ENCODE measurements around the gene ZCWPW2. TPM values are rescaled to one million over a fixed set of nuclear protein-coding genes. Genes with fewer than 3 reads are reported as not detected.

ZCWPW2 gene
- total RNA-seq, 1 donor from 2014 or later: 2.1 TPM

DNA sequence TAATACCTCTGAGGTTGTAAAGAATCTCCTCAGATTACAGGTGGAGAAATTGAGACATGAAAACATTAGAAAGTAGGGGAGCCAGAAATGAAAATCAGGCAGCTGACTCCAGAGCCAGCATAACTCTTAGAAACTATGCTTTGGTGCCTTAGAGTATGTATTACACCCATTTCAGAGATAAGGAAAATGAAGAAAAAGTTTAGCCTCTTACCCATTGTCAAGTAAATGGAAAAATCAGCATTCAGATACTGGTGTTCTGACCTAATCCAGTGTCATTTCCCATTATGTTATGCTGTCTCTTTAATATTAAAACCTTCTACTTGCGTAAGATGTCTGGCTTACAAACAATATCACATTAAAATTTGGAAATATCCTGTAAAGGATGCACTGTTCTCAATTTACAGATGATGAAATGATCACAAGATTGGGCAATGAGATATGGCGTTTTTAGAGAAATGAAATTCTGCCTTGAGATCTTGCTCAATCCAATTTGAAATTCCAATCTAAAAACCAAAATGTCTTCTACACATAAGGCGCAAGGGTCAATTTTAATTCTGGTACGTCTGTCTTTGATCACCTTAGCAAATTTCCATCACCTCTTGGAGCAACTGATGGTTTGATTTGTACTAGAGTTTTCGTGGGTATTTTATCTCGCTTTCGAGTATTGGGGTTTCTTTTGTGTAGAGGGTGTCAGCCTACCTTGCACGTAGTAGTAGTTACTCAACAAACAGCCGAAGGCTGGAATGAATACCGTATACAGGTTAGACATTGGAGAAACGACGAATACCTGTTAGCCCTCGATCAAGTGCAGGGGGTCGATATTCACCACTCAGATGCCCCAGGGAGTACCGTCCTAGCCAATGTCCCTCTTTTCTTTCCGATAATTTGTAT lies 902 bp upstream of the ZCWPW2 start:
- ATAC-seq (ENCODE audit: poor library complexity) (peak; percentile 0), DNase-seq (no peak)
- intact Hi-C loops (cut with DNase I): no loop called here

DNA sequence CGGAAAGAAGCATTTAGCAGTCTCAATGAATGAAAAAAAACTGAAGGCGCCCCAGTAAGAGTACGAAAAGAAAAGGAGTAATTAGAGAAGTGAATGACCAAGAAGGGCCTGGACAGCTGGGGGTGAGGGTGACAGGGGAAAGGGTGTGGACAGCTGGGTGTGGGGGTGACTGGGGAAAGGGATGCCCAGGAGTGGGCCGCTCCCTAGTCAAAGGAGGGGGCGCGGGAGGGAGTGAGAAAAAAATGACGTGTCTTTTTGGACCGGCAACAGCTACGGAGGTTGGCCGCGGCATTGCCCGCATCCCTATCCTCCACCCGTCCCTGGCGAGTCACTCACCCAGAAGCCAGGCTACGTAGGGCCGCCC lies 274 bp upstream of the ZCWPW2 start:
- intact Hi-C loops (cut with DNase I): no loop called here
- peak; percentile 87 for ATAC-seq (ENCODE audit: poor library complexity)
- DNase-seq: no peak

DNA sequence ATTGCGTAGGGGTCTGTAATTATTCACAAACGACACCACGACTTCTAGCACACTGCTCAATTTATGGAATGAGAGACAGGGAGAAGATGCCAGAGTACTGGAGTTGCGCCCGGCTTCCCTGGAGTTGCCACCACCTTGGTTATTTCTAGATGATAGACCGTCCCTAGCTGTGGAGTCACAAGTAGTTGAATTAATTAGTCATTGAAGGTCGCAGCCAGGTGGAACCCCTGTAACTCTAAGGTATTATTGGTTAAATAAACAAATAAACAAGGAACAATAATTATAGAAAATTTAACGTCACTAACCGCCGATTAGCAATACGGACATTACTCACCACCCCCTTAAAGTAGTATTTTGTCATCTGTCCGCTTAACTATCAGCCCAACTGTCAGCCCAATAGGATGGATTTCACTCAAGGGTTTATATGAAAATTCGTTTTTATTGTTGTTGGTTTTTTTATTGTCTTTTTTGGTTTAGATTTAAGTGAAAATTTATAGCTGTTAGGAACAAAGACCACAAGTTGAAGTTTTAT lies 1.0 kb downstream of the ZCWPW2 start:
- no peak for DNase-seq
- intact Hi-C loops (cut with DNase I): no loop called here
- ATAC-seq (ENCODE audit: poor library complexity): peak; percentile 15

DNA sequence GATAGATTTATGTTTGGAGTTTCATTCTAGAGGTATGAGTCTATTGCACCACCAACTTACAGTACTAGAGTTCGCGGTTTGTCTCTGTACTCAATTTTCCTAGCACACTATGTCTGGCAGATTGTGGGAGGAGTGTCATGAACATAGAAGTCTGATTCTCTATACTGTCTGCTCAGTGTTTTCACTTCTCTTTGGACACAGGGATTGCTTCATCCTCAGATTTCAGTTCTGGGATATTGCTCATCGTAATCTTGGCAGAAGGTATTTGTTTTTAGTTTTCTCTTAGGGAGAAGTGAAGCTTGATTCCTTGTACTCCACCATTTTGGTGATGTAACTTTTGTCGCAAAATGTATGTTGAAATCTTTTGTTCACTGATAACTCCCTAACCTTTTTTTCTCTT lies 27.9 kb downstream of the ZCWPW2 start:
- ATAC-seq (ENCODE audit: poor library complexity) (peak; percentile 90), DNase-seq (no peak)
- intact Hi-C loops (cut with DNase I): no loop called here

DNA sequence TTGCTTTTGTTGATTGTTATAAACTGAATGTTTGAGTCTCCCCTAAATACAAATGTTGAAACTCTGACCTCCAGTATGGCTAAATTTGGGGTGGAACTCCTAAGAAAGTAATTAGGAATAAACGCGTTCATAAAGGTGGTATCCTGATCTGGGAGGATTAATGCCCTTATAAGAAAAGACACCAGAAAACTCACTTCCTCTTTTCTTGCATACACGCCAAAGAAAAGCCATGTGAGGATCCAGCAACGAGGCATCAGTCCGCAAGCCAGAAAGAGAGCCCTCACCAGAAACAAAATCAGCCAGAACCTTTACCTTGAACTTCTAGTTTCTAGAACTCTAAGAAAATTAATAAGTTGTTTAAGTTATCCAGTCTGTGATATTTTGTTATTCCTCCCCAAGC lies 37.5 kb downstream of the ZCWPW2 start:
- DNase-seq (no peak), ATAC-seq (ENCODE audit: poor library complexity) (no peak)
- intact Hi-C loops (cut with DNase I): no loop called here

DNA sequence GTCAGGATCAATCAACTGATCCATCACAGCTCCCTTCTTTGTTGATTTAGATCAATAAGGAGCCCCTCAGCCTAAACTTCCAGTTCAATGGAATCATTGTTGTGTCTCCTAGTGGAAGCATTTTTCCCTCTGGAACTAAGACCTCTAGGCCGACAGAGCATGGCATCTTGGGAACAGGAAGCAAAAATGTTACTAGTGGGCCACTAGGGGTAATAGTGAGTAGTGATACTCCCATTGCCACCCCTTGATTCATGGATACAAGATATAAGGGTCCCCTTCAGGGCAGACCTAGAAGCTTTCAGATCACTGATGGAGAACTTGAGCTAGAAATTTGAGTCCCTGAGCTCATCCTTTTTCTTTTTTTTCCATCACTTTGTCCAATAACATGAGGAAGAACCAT lies 40.5 kb downstream of the ZCWPW2 start:
- DNase-seq: no peak
- intact Hi-C loops (cut with DNase I): no loop called here
- no peak for ATAC-seq (ENCODE audit: poor library complexity)

DNA sequence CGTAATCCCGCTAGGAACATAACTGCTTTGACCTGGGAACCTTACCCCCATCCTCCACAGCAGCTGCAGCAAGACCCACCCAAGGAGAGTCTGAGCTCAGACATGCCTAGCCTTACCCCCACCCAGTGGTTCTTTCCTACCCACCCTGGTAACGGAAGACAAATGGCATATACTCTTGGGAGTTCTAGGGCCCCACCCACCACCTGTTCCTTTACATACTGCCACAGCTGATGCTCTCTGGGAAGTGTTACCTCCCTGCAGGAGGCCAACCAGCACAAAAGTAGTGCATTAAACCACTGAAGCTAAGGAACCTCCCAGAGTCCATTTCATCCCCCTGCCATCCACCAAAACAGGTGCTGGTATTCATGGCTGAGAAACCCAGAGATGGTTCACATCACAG lies 50.7 kb downstream of the ZCWPW2 start:
- no peak for ATAC-seq (ENCODE audit: poor library complexity)
- no peak for DNase-seq
- intact Hi-C loops (cut with DNase I): no loop called here

DNA sequence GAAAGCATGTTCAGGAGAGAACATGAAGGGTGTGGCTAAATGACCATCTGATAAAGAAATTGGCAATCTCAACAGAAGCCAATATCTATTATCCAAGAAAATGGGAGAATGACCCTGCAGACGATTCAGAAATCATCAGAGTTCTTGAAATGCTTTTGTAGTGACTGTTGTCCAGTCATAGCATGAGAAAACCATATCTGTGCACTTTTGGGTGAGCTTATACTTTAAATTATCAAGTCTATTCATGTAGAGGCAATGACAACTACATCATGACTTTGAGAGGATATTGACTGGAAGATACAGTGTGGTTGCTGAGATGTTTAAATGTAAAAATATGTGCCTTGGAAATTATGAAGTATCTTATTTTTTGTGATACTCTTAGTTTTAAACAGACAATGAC lies 57.7 kb downstream of the ZCWPW2 start:
- DNase-seq (no peak), ATAC-seq (ENCODE audit: poor library complexity) (no peak)
- intact Hi-C loops (cut with DNase I): no loop called here

DNA sequence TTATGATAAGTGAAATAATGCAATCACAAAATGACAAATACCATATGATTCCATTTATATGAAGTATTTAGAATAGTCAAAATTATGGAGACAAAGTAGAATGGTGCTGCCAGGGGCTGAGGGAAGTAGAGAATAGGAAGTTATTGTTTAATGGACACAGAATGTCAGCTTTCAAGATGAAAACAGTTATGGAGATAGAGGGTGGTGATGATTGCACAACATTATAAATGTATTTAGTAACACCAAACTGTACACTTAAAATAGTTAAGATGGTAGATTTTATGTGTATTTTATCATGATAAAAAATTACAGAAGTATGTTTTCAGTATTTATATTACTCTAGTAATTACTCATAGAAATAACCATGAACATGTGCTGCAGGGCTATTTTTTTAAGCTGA lies 100.9 kb downstream of the ZCWPW2 start:
- ATAC-seq (ENCODE audit: poor library complexity): no peak
- intact Hi-C loops (cut with DNase I): no loop called here
- DNase-seq: no peak

DNA sequence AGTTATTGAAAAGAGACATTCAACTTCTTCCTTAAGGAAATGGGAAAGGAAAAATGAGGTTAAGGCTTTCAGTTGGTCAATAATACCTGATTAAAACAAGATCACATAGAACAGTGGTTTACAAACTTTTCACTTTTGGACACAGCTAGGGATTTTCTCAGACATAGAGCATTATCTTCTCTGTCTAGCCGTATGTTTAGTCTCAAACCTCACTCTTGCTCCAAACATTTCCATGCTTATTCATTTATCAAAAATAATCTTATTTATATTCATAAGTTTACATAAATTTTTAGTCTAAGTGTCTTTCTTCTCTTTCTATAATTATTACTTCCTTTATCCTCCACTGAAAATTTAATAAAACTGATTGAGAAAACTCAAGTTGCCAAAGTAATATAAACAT lies 114.3 kb downstream of the ZCWPW2 start:
- intact Hi-C loops (cut with DNase I): no loop called here
- ATAC-seq (ENCODE audit: poor library complexity): no peak
- DNase-seq: no peak

DNA sequence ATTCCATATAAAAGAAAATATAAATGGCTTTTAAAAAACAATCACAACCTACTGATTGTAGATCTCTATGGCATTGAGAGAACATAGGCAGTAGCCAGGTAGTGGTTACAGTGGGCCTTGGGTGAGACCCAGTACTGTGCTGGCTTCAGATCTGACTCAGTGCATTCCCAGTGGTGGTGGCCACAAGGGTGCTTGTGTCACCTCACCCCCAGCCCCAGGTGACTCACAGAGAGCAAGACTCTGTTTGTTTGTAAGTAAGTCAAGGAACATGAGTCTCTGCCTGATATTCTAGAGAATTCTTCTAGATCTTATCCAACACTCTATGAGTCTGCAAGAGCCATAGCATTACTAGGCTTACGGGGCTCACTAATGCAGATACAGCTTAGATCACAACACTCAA lies 118.9 kb downstream of the ZCWPW2 start:
- ATAC-seq (ENCODE audit: poor library complexity): no peak
- no peak for DNase-seq
- intact Hi-C loops (cut with DNase I): no loop called here

DNA sequence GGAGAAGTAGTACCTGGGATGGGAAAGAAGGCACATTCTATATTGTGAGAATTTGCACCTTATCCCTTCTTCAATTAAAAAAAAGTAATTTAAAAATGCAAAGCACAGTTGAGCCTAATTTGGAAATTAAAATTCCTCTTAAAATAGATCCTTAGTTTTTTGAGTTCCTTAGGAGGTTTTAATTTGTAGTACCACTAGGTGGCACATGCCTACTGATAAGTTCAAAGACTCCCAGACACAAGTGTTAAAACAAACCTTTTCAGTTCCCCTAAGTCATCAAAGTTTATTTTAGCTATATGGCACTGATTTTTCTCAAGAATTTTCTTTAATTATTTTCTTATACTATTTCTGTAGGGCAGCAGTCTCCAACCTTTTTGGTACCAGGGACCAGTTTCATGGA lies 127.7 kb downstream of the ZCWPW2 start:
- intact Hi-C loops (cut with DNase I): no loop called here
- peak; percentile 58 for ATAC-seq (ENCODE audit: poor library complexity)

DNA sequence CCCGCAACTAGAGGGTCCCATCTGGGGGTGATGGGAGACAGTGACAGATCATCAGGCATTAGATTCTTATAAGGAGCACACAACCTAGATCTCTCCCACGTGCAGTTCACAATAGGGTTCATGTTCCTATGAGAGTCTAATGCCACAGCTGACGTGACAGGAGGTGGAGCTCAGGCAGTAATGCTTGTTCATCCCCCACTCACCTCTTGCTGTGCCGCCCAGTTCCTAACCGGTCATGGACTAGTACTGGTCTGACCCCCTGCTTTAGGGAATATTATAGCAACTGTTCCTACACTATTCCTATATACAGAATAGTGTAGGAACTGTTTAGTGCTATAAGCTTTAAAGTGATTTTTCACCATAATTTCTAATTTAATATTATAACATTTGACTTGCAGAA lies 128.2 kb downstream of the ZCWPW2 start:
- ATAC-seq (ENCODE audit: poor library complexity): no peak
- intact Hi-C loops (cut with DNase I): no loop called here
- no peak for DNase-seq

More for the DNA sequence above, 127.7 kb downstream of the ZCWPW2 start:
- no peak for DNase-seq

DNA sequence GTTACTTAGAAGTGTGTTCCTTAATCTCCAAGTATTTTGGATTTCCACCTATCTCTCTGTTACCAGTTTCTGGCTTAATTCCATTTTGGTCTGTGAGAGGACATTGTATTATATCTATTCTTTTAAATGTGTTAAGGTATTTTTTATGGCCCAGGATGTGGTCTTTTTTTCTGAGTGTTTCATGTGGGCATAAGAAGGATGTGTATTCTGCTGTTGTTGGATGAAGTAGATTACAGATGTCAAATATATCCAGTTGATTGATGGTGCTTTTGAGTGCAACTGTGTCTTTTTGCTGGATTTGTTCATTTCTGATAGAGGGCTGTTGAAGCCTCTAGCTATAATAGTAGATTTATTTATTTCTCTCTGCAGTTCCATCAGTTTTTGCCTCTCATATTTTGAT lies 136.6 kb downstream of the ZCWPW2 start:
- intact Hi-C loops (cut with DNase I): loop anchor here (10.0 kb wide), 1 partner anchor 240 kb away; no protein-coding TSS in a partner anchor
- no peak for DNase-seq
- no peak for ATAC-seq (ENCODE audit: poor library complexity)

DNA sequence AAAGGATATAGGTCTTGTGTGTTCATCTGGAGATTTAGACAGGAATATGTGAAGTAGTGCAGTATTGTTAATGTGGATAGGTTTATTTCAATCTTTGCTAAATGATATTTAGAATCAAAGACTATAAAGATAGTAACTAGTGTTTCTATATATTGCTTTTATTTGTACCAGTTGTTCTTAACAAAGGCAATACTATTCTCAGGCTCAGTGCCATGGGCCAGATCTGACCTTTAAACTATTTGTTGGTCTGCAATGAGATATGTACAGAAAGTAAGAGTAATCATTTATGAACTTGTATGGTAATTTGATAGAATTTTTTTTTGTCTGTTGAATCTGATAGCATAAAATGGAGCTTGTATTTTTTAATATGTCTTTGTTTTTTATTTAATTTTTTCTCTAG lies 146.8 kb downstream of the ZCWPW2 start:
- intact Hi-C loops (cut with DNase I): no loop called here
- ATAC-seq (ENCODE audit: poor library complexity): no peak

DNA sequence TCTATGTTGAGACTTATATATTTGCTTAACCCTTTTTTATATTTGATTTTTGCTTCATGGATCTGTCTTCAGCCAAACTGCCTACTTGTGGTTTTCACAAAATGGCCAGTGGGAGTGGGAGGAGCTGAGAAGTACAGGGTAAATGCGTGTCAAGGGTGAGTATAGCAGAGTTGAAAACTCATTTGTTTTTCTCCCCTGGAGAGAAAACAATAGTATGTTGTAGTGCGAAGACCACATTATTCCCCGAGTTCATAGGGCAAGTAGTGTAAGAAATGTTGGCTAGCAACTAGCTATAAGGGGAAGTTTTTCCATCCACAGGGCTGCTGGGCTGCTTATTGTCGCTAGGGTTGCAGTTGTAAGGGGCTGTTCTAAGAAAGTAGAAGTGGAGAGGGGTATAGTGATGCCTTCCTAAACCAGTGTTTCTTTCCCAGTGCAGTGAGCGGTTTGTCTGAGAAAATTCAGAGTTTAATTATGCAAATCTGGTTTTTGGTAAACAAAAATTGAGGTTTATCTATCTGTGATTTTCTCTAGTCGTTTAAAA lies 153.9 kb downstream of the ZCWPW2 start:
- ATAC-seq (ENCODE audit: poor library complexity) (no peak), DNase-seq (no peak)
- intact Hi-C loops (cut with DNase I): no loop called here

More for the DNA sequence above, 146.8 kb downstream of the ZCWPW2 start:
- no peak for DNase-seq

DNA sequence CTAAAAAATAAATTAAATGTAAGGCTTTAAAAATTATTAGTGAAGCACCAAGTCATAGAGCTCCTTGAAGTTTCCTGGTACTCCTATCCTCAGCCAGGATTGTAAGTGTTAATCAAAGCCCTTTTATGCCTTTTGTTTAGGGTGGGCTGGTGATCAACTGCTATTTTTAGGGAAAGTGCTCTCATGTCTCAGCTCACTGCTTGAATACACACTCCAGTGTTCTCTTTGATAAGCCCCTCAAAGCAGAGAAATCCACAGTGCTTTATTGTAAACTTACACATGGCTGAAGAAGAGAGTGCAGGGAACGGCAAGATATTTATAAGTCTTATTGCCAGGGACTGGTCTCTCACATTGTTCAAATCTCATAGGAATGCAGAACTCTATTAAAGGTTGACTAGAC lies 156.5 kb downstream of the ZCWPW2 start:
- intact Hi-C loops (cut with DNase I): no loop called here
- DNase-seq (no peak), ATAC-seq (ENCODE audit: poor library complexity) (no peak)

DNA sequence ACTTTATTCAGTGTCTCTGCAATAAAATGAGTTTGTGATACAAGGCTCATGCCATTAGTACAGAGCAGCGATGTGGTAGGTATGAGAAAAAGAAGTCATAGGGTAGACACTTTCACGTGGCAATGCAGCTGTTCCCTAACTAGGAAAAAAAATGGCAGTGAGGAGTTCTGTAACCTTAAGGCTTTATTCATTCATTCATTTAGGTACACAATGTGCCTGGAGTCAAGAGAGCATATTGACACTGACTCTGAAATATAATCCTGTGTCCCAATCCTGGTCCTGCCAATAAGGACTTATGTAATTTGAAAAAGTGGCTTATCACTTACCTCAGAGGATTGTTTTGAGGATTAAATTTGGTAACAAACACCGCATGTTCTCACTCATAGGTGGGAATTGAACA lies 173.1 kb downstream of the ZCWPW2 start:
- intact Hi-C loops (cut with DNase I): no loop called here
- ATAC-seq (ENCODE audit: poor library complexity): no peak
- DNase-seq: no peak

DNA sequence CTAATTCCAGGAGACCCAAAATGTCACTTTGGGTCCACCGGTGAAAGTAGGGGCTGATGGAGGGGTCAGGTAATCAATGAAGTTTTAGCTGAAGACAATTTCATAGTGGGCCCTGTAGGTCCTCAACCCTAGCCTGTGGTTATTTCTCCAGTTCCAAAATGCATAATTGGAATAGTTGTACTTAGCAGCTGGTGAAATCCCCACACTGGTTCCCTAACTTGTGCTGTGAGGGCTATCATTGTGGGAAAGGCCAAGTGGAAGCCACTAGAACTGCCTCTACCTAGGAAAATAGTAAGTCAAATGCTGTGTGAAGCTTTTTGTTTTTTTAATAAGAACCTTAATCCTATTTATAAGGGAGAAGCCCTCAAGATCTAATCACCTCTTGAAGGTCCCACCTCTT lies 193.8 kb downstream of the ZCWPW2 start:
- intact Hi-C loops (cut with DNase I): no loop called here
- ATAC-seq (ENCODE audit: poor library complexity): no peak
- no peak for DNase-seq

DNA sequence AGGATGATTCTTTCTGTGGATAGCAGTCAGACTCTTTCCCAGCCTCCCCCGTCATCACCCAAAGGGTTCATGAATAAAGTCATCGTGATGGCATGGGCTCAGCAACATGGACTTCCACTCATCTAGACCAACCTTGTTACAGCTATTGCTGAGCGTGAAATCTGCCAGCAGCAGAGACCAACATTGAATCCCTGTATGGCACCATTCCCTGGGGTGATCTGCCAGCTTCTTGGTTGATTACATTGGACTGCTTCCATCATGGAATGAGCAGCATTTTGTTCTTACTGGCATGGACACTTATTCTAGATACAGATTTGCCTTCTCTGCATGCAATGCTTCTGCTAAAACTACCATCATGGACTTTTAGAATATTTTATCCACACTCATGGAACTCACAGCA lies 195.7 kb downstream of the ZCWPW2 start:
- intact Hi-C loops (cut with DNase I): no loop called here
- ATAC-seq (ENCODE audit: poor library complexity) (no peak), DNase-seq (no peak)
